Ovary (tissue), 9 donors: Measurements from ENCODE around the gene LARGE1. TPM values are rescaled to one million over a fixed set of nuclear protein-coding genes. Genes with fewer than 3 reads are reported as not detected.

Source experiments
- DNase-seq, 5 donors: peaks; one replicate each; pipeline ENCODE4 v3.0.0-alpha.2; 2019 to 2020
- H3K27ac ChIP-seq, 2 donors: fragments of 200-600 bp; one replicate each; pipeline versions ENCODE4 v1.5.1 to v1.8.0; 2019 to 2022
- H3K27me3 ChIP-seq: fragments of 200-600 bp; one replicate; pipeline ENCODE4 v1.8.0; 2022
- H3K36me3 ChIP-seq: fragments of 200-600 bp; sonication (generic); one replicate; pipeline ENCODE4 v1.5.1; 2019
- H3K4me1 ChIP-seq: one replicate; pipeline ENCODE4 v1.8.1; 2013; ENCODE audit warnings: mild to moderate bottlenecking, moderate library complexity; ENCODE audit not compliant: insufficient read depth
- H3K4me3 ChIP-seq: fragments of 200-600 bp; sonication (generic); one replicate; pipeline ENCODE4 v1.5.1; 2017
- H3K9me3 ChIP-seq, 2 donors: fragments of 200-600 bp in 1 of 2; sonication (generic) in 1 of 2; one replicate each; pipeline versions ENCODE4 v1.5.1 to v1.8.1; 2013 to 2019; ENCODE audit warnings: mild to moderate bottlenecking in 1 of 2, moderate library complexity in 1 of 2
- CTCF ChIP-seq, 3 donors: fragments of 450-650 bp in 2 of 3; fragments of 200-600 bp in 1 of 3; IDR thresholded peaks; one replicate each; pipeline versions ENCODE4 v1.5.1 to v1.8.0; 2016 to 2022; ENCODE audit warnings: antibody characterized with exemption in 3 of 3, mild to moderate bottlenecking in 1 of 3
- EP300 ChIP-seq: sonication (generic); formaldehyde crosslinking; IDR thresholded peaks from one replicate; pipeline ENCODE4 v1.6.1; 2017; ENCODE audit warnings: antibody characterized with exemption
- POLR2A ChIP-seq: fragments of 450-650 bp; IDR thresholded peaks from one replicate; pipeline ENCODE4 v1.6.1; 2017; ENCODE audit warnings: antibody characterized with exemption, mild to moderate bottlenecking, moderate library complexity
- WGBS, 3 donors: extraction: QIAGEN DNeasy Blood & Tissue Kit in 1 of 3; methylation state at CpG; one replicate each; pipeline versions ENCODE4 v1.1.5 to v1.1.7; 2013 to 2017; 5-methylcytosine and 5-hydroxymethylcytosine counted together
- intact Hi-C, 4 donors: fragments of 100-400 bp; cut with DNase I; formaldehyde crosslinking; loops; one replicate each; pipeline versions ENCODE4 v1.11.0 to v1.15.1; 2022 to 2023
- polyA plus RNA-seq, 2 donors: library from polyadenylated mRNA; stranded (reverse); fragments of 200-250 nt in 1 of 2; fragments of 350-450 nt in 1 of 2; fragmentation: Illumina TruSeq in 1 of 2; extraction: RNeasy Lipid Tissue Mini Kit (QIAGEN cat#74804) in 1 of 2; gene quantifications; one replicate each; pipeline ENCODE4 v1.2.3, GENCODE V29; 2013 to 2014
- total RNA-seq, 7 donors: library from RNA; depleted of rRNA in 2 of 7; stranded (reverse); fragments of >200 nt in 2 of 7; fragmentation: NEBNext Ultra II Directional in 3 of 7; extraction: Animal tissue kit (Norgen Biotek cat#: 25700) in 3 of 7; gene quantifications; one replicate each; pipeline versions ENCODE4 v1.1.0 to v1.2.4, GENCODE V29; 2016 to 2023
- donor health status: DM: no; HTN: no; CAD: no; lungs with moderate emphysema.
- donor health status: DM: no; HTN: no; CAD: no.
- donor health status: Bipolar disorder and iron deficiency.
- donor health status: DM: yes; HTN: yes; CAD: no.
- donor health status: DM: no; HTN: no; CAD: no.
- donor health status: DM: yes; HTN: yes; CAD: no.

Gene LARGE1
- total and polyA plus RNA-seq, 9 donors: 13.4 to 67.6 (median 36.8) TPM

GRCh38 chr22:33529424-33530113, 390.7 kb downstream of the LARGE1 start:
- Histone ChIP-seq H3K36me3 (no peaks in the 10 kb centered on the region), H3K27ac (no peak overlapping the region), H3K4me3 (no peak overlapping the region), H3K27me3 (no peaks in the 10 kb centered on the region), H3K4me1 (no peaks in the 10 kb centered on the region), H3K9me3 (no peaks in the 10 kb centered on the region)
- no peak for TF ChIP-seq EP300
- TF ChIP-seq CTCF (IDR thresholded peaks at IDR 0.05): no peak
- TF ChIP-seq POLR2A: no peak
- no peak for DNase-seq
- intact Hi-C loops: loop anchor here in 1 of 4 donors (10.0 kb wide), 1 partner anchor 45 kb away; no protein-coding TSS in a partner anchor
- whole genome bisulfite sequencing, 3 donors: 64 to 89% (median 83%) methylated on average over 9 of the region's 9 CpGs

GRCh38 chr22:33528183-33528582, 392.1 kb downstream of the LARGE1 start:
- intact Hi-C loops: loop anchor here in 1 of 4 donors (10.0 kb wide), 1 partner anchor 47 kb away; no protein-coding TSS in a partner anchor
- DNase-seq: no peak
- WGBS, 3 donors: 60 to 79% (median 62%) methylated on average over 3 of the region's 3 CpGs

GRCh38 chr22:33526434-33527107, 393.7 kb downstream of the LARGE1 start:
- H3K36me3 ChIP-seq: no peaks in the 10 kb centered on the region
- WGBS, 3 donors: 92 to 96% (median 94%) methylated on average over 12 of the region's 12 CpGs
- no peak overlapping the region for H3K27ac ChIP-seq
- H3K4me1 ChIP-seq: no peaks in the 10 kb centered on the region
- TF ChIP-seq POLR2A: no peak
- intact Hi-C loops: loop anchor here in 1 of 4 donors (10.0 kb wide), 1 partner anchor 48 kb away; no protein-coding TSS in a partner anchor
- H3K9me3 ChIP-seq: no peaks in the 10 kb centered on the region
- DNase-seq: no peak
- H3K4me3 ChIP-seq: no peak overlapping the region
- H3K27me3 ChIP-seq: no peaks in the 10 kb centered on the region

More at GRCh38 chr22:33528183-33528582, 392.1 kb downstream of the LARGE1 start:
- Histone ChIP-seq H3K4me3 (no peak overlapping the region), H3K36me3 (no peaks in the 10 kb centered on the region), H3K27ac (no peak overlapping the region), H3K9me3 (no peaks in the 10 kb centered on the region), H3K27me3 (no peaks in the 10 kb centered on the region), H3K4me1 (no peaks in the 10 kb centered on the region)
- TF ChIP-seq POLR2A (no peak), CTCF (IDR thresholded peaks at IDR 0.05) (no peak), EP300 (no peak)

- Histone ChIP-seq H3K9me3 (no peaks in the 10 kb centered on the region), H3K4me3 (no peak overlapping the region), H3K27ac (no peak overlapping the region), H3K36me3 (no peaks in the 10 kb centered on the region), H3K27me3 (no peaks in the 10 kb centered on the region), H3K4me1 (no peaks in the 10 kb centered on the region)
- intact Hi-C loops: loop anchor here in 2 of 4 donors (5.0 to 10.0 kb wide), 2 partner anchors 50 to 588 kb away; no protein-coding TSS in a partner anchor
- DNase-seq: no peak
- TF ChIP-seq CTCF (IDR thresholded peaks at IDR 0.05) (no peak), EP300 (no peak), POLR2A (no peak)
- 69 to 81% (median 73%) methylated on average over 4 of the region's 4 CpGs for WGBS, 3 donors
These were observed 395.6 kb downstream of the LARGE1 start for GRCh38 chr22:33524511-33525260.
